H9 (cell line): ENCODE data around the gene POU4F3. TPM values are rescaled to one million over a fixed set of nuclear protein-coding genes. Genes with fewer than 3 reads are reported as not detected.
"Not testable (repeated sequence)": the region's sequence is repeated elsewhere in the genome, so short reads cannot be mapped to it uniquely, and the experiment has no call there.

Experiments used
- DNase-seq: peaks from one replicate; pipeline ENCODE4 v3.0.0-alpha.2; 2017
- H2AFZ ChIP-seq: one replicate; pipeline ENCODE4 v1.6.1; 2013; ENCODE audit warnings: mild to moderate bottlenecking, low read length, control low read depth, moderate library complexity
- H2AK5ac ChIP-seq: 2 replicates; pipeline ENCODE4 v1.6.1; 2013; ENCODE audit warnings: low read length, control low read depth, mixed read lengths; ENCODE audit not compliant: insufficient read length
- H2BK120ac ChIP-seq: one replicate; pipeline ENCODE4 v1.6.1; 2013; ENCODE audit warnings: low read depth, mild to moderate bottlenecking, low read length, control low read depth, inconsistent platforms; ENCODE audit not compliant: poor library complexity, severe bottlenecking
- H2BK12ac ChIP-seq: 2 replicates; pipeline ENCODE4 v1.6.1; 2013; ENCODE audit warnings: low read length, control low read depth, mixed read lengths, low read depth; ENCODE audit not compliant: insufficient read length
- H2BK15ac ChIP-seq: 2 replicates; pipeline ENCODE4 v1.6.1; 2013; ENCODE audit warnings: low read depth, low read length, control low read depth
- H2BK20ac ChIP-seq: one replicate; pipeline ENCODE4 v1.6.1; 2013; ENCODE audit warnings: low read depth, mild to moderate bottlenecking, low read length, control low read depth, inconsistent platforms; ENCODE audit not compliant: poor library complexity, severe bottlenecking
- H2BK5ac ChIP-seq: 2 replicates; pipeline ENCODE4 v1.6.1; 2013; ENCODE audit warnings: low read length, control low read depth, mixed read lengths; ENCODE audit not compliant: insufficient read length
- H3K14ac ChIP-seq: 2 replicates; pipeline ENCODE4 v1.6.1; 2013; ENCODE audit warnings: low read length, control low read depth; ENCODE audit not compliant: insufficient read depth
- H3K18ac ChIP-seq: 2 replicates; pipeline ENCODE4 v1.6.1; 2013; ENCODE audit warnings: low read depth, mild to moderate bottlenecking, mixed read lengths, low read length, control low read depth; ENCODE audit not compliant: insufficient read length
- H3K23ac ChIP-seq: 2 replicates; pipeline ENCODE4 v1.6.1; 2013; ENCODE audit warnings: low read length, control low read depth, mixed read lengths, low read depth; ENCODE audit not compliant: insufficient read length
- H3K23me2 ChIP-seq: 2 replicates; pipeline ENCODE4 v1.6.1; 2013; ENCODE audit warnings: low read depth, mild to moderate bottlenecking, mixed read lengths, low read length, control low read depth; ENCODE audit not compliant: insufficient read length, poor library complexity, severe bottlenecking
- H3K27ac ChIP-seq: 2 replicates; pipeline ENCODE4 v1.5.1; 2013; ENCODE audit warnings: low read length, control low read depth, mixed read lengths, low read depth; ENCODE audit not compliant: insufficient read length
- H3K27me3 ChIP-seq: 2 replicates; pipeline ENCODE4 v1.6.1; 2013; ENCODE audit warnings: low read length, control low read depth, inconsistent platforms; ENCODE audit not compliant: insufficient read depth
- H3K4ac ChIP-seq: 2 replicates; pipeline ENCODE4 v1.6.1; 2013; ENCODE audit warnings: low read depth, mild to moderate bottlenecking, control low read depth, inconsistent platforms, low read length, moderate library complexity
- H3K4me1 ChIP-seq: 2 replicates; pipeline ENCODE4 v1.6.1; 2013; ENCODE audit warnings: low read length, control low read depth, inconsistent platforms; ENCODE audit not compliant: insufficient read depth
- H3K4me2 ChIP-seq: 2 replicates; pipeline ENCODE4 v1.6.1; 2013; ENCODE audit warnings: low read length, control low read depth, mixed read lengths; ENCODE audit not compliant: insufficient read length, insufficient read depth
- H3K56ac ChIP-seq: 2 replicates; pipeline ENCODE4 v1.6.1; 2013; ENCODE audit warnings: low read depth, mild to moderate bottlenecking, mixed read lengths, low read length, control low read depth; ENCODE audit not compliant: insufficient read length
- H3K79me1 ChIP-seq: 2 replicates; pipeline ENCODE4 v1.6.1; 2013; ENCODE audit warnings: low read depth, mild to moderate bottlenecking, moderate library complexity, low read length, control low read depth, inconsistent platforms; ENCODE audit not compliant: insufficient read depth, poor library complexity, severe bottlenecking
- H3K79me2 ChIP-seq: 2 replicates; pipeline ENCODE4 v1.6.1; 2013; ENCODE audit warnings: low read length, control low read depth, inconsistent platforms; ENCODE audit not compliant: insufficient read depth
- H3K9ac ChIP-seq: 2 replicates; pipeline ENCODE4 v1.6.1; 2013; ENCODE audit warnings: low read length, control low read depth, mixed read lengths; ENCODE audit not compliant: insufficient read length; ENCODE audit errors: extremely low read depth
- H3K9me3 ChIP-seq: one replicate; pipeline ENCODE4 v1.6.1; 2013; ENCODE audit warnings: low read depth, low read length, inconsistent platforms; ENCODE audit not compliant: control insufficient read depth
- H3T11ph ChIP-seq: one replicate; pipeline ENCODE4 v1.6.1; 2013; ENCODE audit warnings: mild to moderate bottlenecking, low read length, control low read depth, inconsistent platforms
- H4K20me1 ChIP-seq: one replicate; pipeline ENCODE4 v1.6.1; 2013; ENCODE audit not compliant: control insufficient read depth, insufficient read length, insufficient read depth
- H4K5ac ChIP-seq: 2 replicates; pipeline ENCODE4 v1.6.1; 2013; ENCODE audit warnings: low read depth, mild to moderate bottlenecking, mixed read lengths, low read length, control low read depth; ENCODE audit not compliant: insufficient read length
- H4K8ac ChIP-seq: replicated peaks from 2 replicates; pipeline ENCODE4 v1.6.1; 2013; ENCODE audit warnings: low read length, control low read depth, mixed read lengths, low read depth; ENCODE audit not compliant: insufficient read length
- H4K91ac ChIP-seq: 2 replicates; pipeline ENCODE4 v1.6.1; 2013; ENCODE audit warnings: low read depth, mild to moderate bottlenecking, moderate library complexity, mixed read lengths, low read length, control low read depth; ENCODE audit not compliant: insufficient read length
- H3K27ac Mint-ChIP-seq, 3 experiments: 2 replicates in 2 of 3; 3 replicates in 1 of 3; pipeline ENCODE4 v1.8.0; 2020 to 2021; ENCODE audit warnings: mixed read lengths in 3 of 3, mild to moderate bottlenecking in 1 of 3, moderate library complexity in 1 of 3
- H3K27me3 Mint-ChIP-seq: 2 replicates; pipeline ENCODE4 v1.8.0; 2021; ENCODE audit warnings: low read depth, mild to moderate bottlenecking, moderate library complexity, mixed read lengths
- H3K36me3 Mint-ChIP-seq, 3 experiments: 2 replicates in 2 of 3; 3 replicates in 1 of 3; pipeline ENCODE4 v1.8.0; 2020 to 2021; ENCODE audit warnings: low read depth in 3 of 3, mixed read lengths in 3 of 3; ENCODE audit not compliant: insufficient read depth in 1 of 3
- H3K4me1 Mint-ChIP-seq, 2 experiments: 2 replicates each; pipeline ENCODE4 v1.8.0; 2020; ENCODE audit warnings: mixed read lengths in 2 of 2
- H3K4me3 Mint-ChIP-seq, 2 experiments: 2 replicates in 1 of 2; 3 replicates in 1 of 2; pipeline ENCODE4 v1.8.0; 2020 to 2021; ENCODE audit warnings: mild to moderate bottlenecking in 2 of 2, mixed read lengths in 2 of 2, moderate library complexity in 1 of 2
- H3K9me3 Mint-ChIP-seq, 2 experiments: 2 replicates in 1 of 2; 3 replicates in 1 of 2; pipeline ENCODE4 v1.8.0; 2020; ENCODE audit warnings: mild to moderate bottlenecking in 2 of 2, mixed read lengths in 2 of 2, moderate library complexity in 1 of 2
- CTCF ChIP-seq: fragments of 200-600 bp; sonication (generic); conservative IDR thresholded peaks from 3 replicates; pipeline ENCODE4 v1.8.0; 2021; ENCODE audit warnings: antibody characterized with exemption, mild to moderate bottlenecking
- WGBS: extraction: QIAGEN DNeasy Blood & Tissue Kit; methylation state at CpG from one replicate; pipeline ENCODE4 v1.1.7; 2013; ENCODE audit warnings: missing lambda C conversion rate, low lambda C conversion rate, mixed read lengths; ENCODE audit not compliant: insufficient read length; ENCODE audit errors: extremely low coverage; 5-methylcytosine and 5-hydroxymethylcytosine counted together
- total RNA-seq: library from RNA; stranded (reverse); gene quantifications from 2 replicates; pipeline ENCODE4 v1.2.1, GENCODE V29; 2021

The POU4F3 gene
- total RNA-seq, 1 experiment from 2014 or later, result not detected

GRCh38 chr5:146296245-146296644 lies 42.4 kb upstream of the POU4F3 start:
- Histone ChIP-seq H3K23me2 (no peaks in the 10 kb centered on the region), H3K4me1 (no peaks in the 10 kb centered on the region), H3K14ac (no peak overlapping the region), H3K4me2 (no peak overlapping the region), H3K79me1 (no peaks in the 10 kb centered on the region), H2BK120ac (no peak overlapping the region), H3K79me2 (no peaks in the 10 kb centered on the region), H2BK20ac (no peak overlapping the region), H4K20me1 (no peaks in the 10 kb centered on the region), H4K91ac (no peak overlapping the region), H2AK5ac (no peak overlapping the region), H4K8ac (no peak overlapping the region), H2BK12ac (no peak overlapping the region), H3K9ac (no peak overlapping the region), H3K27me3 (no peaks in the 10 kb centered on the region), H3K9me3 (no peaks in the 10 kb centered on the region), H2BK5ac (no peak overlapping the region), H3K56ac (no peak overlapping the region), H3T11ph (no peak overlapping the region), H4K5ac (no peak overlapping the region), H3K4ac (no peak overlapping the region), H2AFZ (no peak overlapping the region), H3K23ac (no peak overlapping the region), H3K18ac (no peak overlapping the region), H2BK15ac (no peak overlapping the region), H3K27ac (no peak overlapping the region)
- no peak overlapping the region for H3K27ac Mint-ChIP-seq
- H3K36me3 Mint-ChIP-seq, result no peaks in the 10 kb centered on the region
- H3K4me3 Mint-ChIP-seq, result no peak overlapping the region
- no peak for DNase-seq
- no peak for TF ChIP-seq CTCF
- H3K4me1 Mint-ChIP-seq, result no peaks in the 10 kb centered on the region; a peak in 2 of 4 replicates
- no CpG with 5 or more reads among the region's 7 CpGs for WGBS
- peaks cover 2% of the 10 kb centered on the region for H3K27me3 Mint-ChIP-seq
- H3K9me3 Mint-ChIP-seq, result no peaks in the 10 kb centered on the region

GRCh38 chr5:146298920-146299319 lies 39.7 kb upstream of the POU4F3 start:
- not testable (repeated sequence) for H3K4me1 Mint-ChIP-seq, DNase-seq, H2BK15ac ChIP-seq, H3K27me3 Mint-ChIP-seq, H3K27ac ChIP-seq, H3K23me2 ChIP-seq, H2AFZ ChIP-seq, H3K14ac ChIP-seq, H3K56ac ChIP-seq, H3K4me1 ChIP-seq, H3K4ac ChIP-seq, H3K9me3 Mint-ChIP-seq, H3K79me2 ChIP-seq, H2AK5ac ChIP-seq, H3K9ac ChIP-seq, H3K4me3 Mint-ChIP-seq, H3K27ac Mint-ChIP-seq, H2BK20ac ChIP-seq, H4K20me1 ChIP-seq, H3K9me3 ChIP-seq, H2BK120ac ChIP-seq, H3K27me3 ChIP-seq, H3K36me3 Mint-ChIP-seq, H3K79me1 ChIP-seq, H2BK12ac ChIP-seq, H4K91ac ChIP-seq, H3K4me2 ChIP-seq, H3K23ac ChIP-seq, H3K18ac ChIP-seq, H3T11ph ChIP-seq, H4K8ac ChIP-seq, H4K5ac ChIP-seq, H2BK5ac ChIP-seq
- no CpG with 5 or more reads among the region's 3 CpGs for WGBS
